KG1 (cell line): Measurements from ENCODE around the gene BCL3.
A peak's percentile ranks its signal among the peaks of the same experiment; 100 is the strongest.

Source experiments
- DNase-seq: peaks from one replicate; lab custom pipeline; 2025; lab: John Stamatoyannopoulos, UW

The BCL3 gene

GRCh38 chr19:44794610-44795009 lies 46.1 kb downstream of the BCL3 start:
- DNase-seq: no peak

GRCh38 chr19:44795398-44795987 lies 47.0 kb downstream of the BCL3 start:
- DNase-seq: no peak

DNA sequence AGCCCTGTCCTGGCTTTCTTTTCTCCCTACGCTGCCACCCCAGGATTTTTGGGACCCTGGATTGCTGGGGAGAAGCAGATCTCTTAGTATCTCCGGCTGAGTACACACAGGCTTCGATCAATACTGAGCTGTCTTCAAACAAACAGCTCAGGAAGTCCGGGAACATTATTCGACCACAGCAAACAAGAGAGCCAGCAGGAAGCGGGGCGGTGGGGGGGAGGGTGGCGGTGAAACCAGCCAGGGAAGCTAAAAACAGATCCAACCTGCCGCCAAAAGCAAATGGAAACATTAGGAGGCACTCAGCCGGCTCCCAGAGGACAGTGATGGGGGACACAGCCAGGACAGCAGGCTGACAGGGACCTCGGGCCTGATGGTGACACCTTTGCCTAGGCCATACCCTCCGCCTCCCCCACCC lies 48.2 kb downstream of the BCL3 start:
- DNase-seq: peak; percentile 11

DNA sequence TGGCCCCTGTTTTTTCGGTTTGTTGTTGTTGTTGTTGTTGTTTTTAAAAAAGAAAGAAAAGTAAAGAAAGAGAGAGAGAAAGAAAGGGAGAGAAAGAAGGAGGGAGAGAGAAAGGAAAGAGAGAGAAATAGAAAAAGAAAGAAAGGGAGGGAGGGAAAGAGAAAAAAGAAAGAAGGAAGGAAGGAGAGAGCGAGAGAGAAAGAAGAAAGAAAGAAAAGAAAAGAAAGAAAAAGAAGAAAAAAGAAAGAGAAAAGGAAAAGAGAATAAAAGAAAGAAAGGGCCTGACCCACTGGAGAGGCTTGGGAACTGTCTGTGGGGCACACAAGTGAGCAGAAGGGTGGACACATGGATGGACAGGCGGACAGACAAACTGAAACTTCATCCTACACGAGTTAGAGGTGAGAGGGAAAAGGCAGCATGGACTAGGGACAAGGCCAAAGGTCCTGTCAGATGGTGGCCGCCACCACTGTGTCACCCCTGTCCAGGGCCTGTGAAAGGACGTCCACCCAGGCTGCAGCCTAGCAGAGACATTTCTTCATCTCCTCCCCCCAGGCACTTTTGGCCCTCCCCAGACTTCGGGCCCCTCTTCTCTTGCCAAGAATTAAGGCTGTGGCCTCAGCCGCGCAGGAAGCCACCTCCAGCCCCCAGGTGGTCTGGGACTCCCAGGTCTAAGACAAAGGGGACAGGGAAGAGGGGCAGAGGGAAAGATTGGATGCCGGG lies 51.3 kb downstream of the BCL3 start:
- DNase-seq: no peak

- DNase-seq: peak; percentile 53
These were observed 52.0 kb downstream of the BCL3 start for GRCh38 chr19:44800461-44800860.

DNA sequence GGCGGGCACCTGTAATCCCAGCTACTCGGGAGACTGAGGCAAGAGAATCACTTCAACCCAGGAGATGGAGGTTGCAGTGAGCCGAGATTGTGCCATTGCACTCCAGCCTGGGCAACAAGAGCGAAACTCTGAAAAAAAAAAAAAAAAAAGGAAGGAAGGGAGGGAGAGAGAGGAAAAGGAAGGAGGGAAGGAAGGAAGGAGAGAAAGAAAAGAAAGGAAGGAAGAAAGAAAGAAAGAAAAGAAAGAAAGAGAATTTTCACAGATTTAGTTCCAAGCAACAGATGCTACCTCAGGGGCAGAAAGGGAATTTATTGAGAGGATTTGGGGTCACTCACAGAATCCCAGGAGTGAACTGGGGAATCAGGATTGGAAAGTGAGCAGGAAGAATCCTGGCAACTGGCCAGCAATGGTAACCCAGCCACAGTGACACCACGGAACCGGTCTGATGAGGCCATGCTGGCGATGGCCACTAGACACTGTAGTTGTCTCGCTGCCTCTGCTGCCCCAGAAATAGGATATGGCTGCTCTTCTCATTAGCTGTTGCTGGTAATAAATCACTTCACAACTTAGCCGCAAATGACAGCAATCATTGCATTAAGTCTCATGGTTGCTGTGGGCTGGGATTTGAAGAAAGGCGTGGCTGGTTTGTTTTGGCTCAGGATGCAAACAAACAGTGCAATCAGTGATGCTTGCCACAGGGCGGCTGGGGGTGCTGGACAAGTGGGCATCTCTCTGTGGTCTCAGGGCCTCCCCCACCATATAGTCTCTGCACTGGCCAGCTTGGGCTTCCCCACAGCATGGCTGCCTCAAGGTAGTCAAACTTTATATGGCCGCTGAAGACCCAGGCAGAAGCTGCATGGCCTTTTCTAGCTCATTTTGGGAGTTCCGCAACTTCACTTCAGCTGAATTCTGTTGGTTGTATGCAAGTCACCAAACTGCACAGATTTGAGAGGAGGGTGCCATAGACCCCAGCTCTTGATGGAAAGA lies 55.2 kb downstream of the BCL3 start:
- no peak for DNase-seq

GRCh38 chr19:44806291-44806690 lies 57.8 kb downstream of the BCL3 start:
- no peak for DNase-seq

DNA sequence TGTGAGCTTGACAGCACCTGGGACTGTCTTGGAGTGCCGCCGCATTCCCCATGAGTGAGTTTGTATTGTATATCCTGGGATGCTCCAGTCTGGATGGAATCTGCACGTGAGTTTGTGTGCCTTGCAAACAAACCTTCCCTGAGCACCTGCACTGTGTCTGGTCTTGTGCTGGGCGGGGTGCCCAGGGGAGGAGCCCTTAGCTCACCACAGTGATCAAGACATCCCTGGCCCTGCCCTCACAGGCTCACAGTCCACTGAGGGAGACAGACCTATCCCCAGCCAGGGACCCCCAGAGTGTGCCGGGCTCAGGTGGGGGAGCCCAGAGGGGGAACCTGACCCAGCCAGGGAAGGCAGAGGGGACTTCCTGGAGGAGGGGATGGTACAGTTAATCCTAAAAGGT lies 58.7 kb downstream of the BCL3 start:
- no peak for DNase-seq

GRCh38 chr19:44807652-44808462 lies 59.3 kb downstream of the BCL3 start:
- no peak for DNase-seq

GRCh38 chr19:44808463-44809371 lies 60.2 kb downstream of the BCL3 start, which contains the start of gene BCAM:
TSS of gene BCAM (plus strand) at chr19:44809103. CDS start at chr19:44809125, 22 bp downstream.
- DNase-seq: no peak
